ENCODE data around the gene HS1BP3.

The HS1BP3 gene

GRCh38 chr2:20600756-20601325, 50.1 kb downstream of the HS1BP3 start:
- no peak for DNase-seq (ENCODE audit: low read depth in 2 of 2)

DNA sequence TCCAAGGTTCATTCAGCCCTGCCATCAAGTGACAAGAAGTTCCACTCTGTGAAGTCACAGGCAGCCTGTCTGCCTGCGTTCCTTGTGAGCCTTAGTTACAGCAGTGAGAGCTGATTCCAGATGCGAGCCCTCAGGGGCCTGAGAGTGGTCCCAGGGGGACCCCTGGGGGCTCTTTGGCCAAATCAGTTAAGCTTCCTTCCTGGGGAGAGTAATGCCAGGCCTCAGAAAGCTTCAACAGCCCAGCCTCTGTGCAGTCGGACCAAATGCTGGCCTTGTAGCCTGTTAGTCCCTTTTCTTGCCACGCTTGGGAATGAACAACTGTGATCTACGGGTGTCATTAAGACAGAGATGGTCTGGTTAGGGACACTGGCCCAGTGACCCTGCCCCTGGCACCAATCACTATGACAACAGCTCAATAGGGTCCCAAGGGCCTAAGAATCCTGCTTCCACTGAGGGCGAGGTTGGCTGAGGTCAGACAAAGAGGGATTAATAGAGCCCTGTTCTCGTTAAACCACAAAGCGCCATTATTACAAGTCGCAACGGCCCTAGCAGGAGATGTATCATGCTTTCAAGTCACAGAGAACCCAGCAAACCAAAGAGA, 50.9 kb downstream of the HS1BP3 start:
- DNase-seq (ENCODE audit: low read depth in 2 of 2) = no peak

GRCh38 chr2:20599001-20599600, 51.8 kb downstream of the HS1BP3 start:
- DNase-seq (ENCODE audit: low read depth in 2 of 2) = no peak

DNA sequence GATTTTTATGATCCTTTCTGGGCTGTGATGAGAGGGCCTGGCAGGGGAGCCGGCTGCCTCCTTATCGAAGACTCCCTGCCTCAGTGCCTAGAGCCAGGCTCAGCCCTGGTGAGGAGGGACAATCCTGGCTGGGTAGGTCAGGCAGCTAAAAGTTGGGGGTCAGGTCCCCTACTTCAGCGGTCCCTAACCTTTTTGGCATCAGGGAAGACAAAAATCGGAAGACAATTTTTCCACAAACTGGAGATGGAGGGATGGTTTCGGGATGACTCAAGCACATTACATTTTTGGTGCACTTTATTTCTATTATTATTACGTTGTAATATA, 53.1 kb downstream of the HS1BP3 start:
- DNase-seq (ENCODE audit: low read depth in 2 of 2) = no peak

DNA sequence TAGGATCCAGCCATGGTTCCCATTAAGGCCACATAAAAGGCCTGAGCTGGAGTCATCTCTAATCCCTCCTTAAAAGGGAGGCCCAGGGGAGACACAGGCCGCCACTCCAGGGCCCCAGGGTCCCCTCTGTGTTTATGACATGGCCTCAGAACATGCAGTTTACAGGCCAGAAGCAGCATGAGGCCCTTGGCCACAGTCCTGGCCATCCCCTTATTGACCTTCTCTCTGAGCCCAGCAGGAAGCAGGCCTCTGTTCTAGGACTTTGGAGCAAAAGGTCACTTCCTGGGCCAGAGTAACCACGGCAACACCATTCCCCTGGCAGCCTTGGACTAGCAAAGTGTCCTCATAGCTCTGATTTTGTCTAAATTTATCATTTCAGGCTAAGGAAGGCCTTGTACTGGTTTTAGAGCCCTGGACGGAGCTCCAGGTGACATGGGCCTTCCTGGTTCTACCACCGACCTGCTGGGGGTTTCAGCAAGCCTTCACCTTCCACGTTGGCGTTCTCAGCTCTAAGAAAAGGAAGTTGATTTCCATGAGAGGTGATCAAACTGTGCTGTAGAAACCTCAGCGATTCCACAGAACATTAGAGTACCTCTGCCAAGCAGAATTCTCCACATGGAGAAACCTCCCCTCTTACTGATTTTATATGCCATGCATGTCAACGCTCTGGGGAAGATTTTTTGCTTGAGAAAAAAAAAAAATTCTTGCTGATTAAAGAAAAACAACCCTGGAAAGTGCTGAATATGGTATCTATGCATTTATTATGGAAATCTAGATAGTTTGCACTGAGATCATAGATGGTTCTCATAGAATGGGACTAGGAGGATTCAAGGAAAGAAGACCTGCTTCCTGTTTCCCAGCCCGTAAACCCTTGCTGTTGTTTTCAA, 53.7 kb downstream of the HS1BP3 start:
- DNase-seq (ENCODE audit: low read depth in 2 of 2) = no peak

DNA sequence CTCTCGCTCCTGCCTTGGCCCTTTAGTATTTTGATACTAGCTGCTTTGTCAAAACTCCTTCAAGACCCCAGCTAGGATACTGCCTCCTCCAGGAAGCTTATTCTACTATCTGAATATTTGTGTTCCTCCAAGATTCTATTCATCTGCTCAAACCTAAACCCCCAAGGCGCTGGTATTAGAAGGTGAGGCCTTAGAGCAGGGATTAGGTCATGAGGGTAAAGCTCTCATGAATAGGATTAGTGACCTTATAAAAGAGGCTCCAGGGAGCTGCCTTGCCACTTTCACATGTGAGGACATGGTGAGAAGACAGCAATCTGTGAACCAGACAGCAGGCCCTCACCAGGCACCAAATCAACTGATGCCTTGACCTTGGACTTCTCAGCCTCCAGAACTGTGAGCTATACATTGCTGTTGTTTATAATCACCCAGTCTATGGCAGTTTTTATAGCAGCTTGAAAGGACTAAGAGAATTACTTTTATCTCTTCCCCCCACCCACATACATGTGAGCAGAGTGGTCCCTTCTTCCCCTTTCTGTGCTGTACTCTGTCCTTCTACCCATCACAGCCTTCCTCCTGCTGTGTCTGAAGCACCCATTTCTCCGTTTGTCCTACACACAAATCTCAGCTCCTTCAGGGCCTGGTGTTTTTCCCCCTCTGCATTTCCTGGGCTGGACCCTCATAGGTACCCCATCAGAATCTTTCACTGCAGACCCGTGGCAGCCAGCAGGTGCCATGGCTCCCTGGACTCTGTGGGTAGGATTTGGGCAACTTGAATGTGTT, 54.5 kb downstream of the HS1BP3 start:
- DNase-seq (ENCODE audit: low read depth in 2 of 2) = no peak

DNA sequence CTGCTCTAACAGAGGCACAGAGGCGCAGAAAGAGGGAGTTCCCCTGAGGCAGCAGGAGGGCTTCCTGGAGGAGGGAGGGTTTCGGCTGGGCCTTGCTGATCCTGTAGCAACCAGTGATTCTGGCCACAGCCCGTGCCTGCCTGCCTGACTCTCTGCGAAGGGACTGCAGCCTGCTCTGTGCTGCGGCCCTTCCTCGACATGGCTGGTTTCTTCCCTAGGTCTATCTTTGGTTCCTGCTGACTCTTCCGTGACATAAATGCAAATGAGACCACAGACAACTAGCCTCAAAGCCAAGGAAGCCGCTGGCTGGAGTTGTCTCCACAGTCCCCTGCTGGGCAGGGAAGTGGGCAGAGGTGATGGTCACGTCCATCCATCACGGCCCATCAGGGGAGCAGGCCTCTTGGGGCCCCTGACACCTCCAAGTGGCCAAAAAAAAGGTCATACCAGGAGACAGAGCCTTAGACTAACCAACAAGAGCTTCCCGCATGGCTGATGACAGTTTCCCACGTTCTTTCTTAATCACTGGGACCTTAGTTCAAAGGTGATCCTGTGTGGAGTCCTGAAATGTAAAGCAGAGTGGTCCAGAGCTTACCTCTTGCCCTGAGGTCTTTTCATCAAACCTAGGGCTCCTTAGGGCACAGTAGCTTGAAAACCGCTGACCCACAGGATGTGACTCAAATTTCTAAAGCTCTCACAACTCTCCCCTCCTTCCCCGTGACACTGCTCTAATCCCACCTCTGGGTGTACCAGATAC, 55.3 kb downstream of the HS1BP3 start:
- no peak for DNase-seq (ENCODE audit: low read depth in 2 of 2)

DNA sequence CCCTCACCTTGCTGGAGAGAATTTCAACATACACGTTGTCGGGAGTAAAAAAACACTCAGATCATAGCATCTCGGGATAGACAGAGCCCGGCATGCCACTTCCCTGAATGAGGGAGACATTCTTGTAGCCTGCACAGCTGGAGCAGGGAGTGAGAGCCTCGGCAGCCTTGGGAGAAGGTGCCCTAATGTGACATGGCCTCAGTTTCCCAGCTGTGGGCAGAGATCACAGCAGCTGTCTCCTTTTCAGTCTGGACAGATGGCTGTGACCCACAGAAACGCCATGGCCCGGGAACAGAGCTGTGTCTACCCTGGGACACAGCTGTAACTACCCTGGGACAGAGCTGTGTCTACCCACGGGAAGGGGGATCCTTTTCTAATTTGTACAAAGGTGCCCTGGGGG, 55.9 kb downstream of the HS1BP3 start:
- DNase-seq (ENCODE audit: low read depth in 2 of 2) = no peak

- DNase-seq (ENCODE audit: low read depth in 2 of 2) = no peak
Observed at GRCh38 chr2:20594048-20594750, 56.7 kb downstream of the HS1BP3 start.

GRCh38 chr2:20593072-20594034, 57.5 kb downstream of the HS1BP3 start:
- no peak for DNase-seq (ENCODE audit: low read depth in 2 of 2)

DNA sequence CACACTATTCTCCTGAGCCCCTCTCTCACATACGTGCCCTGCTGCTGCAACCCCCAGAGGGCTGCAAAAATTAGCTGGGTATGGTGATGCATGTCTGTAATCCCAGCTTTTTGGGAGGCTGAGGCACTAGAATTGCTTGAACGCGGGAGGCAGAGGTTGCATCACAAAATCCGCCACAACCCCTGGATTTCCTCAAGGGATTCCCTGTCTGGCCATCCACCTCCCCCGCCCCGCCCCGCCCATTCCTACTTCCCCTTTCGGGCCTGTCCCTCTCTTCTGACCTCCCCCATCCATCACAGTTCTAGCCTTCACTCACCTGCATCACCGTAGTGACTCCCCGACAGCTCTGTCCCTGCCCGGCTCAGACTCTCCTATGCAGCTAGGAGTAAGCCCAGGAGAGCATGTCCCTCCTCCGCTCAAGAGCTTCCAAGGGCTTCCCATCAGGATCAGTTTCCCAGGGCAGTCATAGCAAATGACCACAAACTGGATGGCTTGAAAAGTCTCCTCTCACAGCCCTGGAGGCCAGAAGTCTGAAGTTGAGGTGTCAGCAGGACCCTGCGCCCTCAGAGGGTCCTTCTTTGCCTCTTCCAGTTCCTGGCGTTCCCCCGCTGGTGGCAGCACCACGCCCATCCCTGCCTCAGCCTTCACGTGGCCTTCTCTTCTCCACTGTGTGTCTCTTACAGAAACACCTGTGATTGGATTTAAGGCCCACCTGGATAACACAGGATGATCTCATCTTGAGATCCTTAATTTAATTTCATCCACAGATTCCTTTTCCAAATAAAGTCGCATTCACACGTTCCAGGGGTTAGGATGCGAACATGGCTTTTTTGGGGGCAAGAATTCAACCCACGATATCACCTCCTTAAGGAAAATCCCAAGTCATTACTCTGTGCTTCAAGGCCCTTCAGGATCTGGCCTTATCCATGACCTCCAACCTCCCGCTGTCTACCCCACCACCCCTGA, 58.5 kb downstream of the HS1BP3 start:
- DNase-seq (ENCODE audit: low read depth in 2 of 2) = no peak

- no peak for DNase-seq (ENCODE audit: low read depth in 2 of 2)
Observed at GRCh38 chr2:20590704-20591515, 60.0 kb downstream of the HS1BP3 start.

GRCh38 chr2:20589975-20590703, 60.8 kb downstream of the HS1BP3 start:
- no peak for DNase-seq (ENCODE audit: low read depth in 2 of 2)

- DNase-seq (ENCODE audit: low read depth in 2 of 2) = no peak
Observed at GRCh38 chr2:20588918-20589871, 61.7 kb downstream of the HS1BP3 start.
